Endothelial cell of umbilical vein (primary cell): ENCODE results near the gene RGL4. TPM values are rescaled to one million over a fixed set of nuclear protein-coding genes. Genes with fewer than 3 reads are reported as not detected.

ENCODE experiments used
- BruUV-seq: library from RNA; stranded (reverse); fragments of 400-500 nt; replicated peaks from 2 replicates; lab custom pipeline; 2021; lab: Mats Ljungman, UMichigan
- CTCF ChIA-PET: fragments of 300-600, 350-600 bp; sonication (Branson Sonifier 250); formaldehyde crosslinking; loops from one replicate; lab custom pipeline; 2021; ENCODE audit warnings: antibody characterized with exemption, inconsistent platforms; lab: Charles Lee
- POLR2A ChIA-PET: fragments of 300-600, 350-600 bp; sonication (Branson Sonifier 250); formaldehyde crosslinking; loops from one replicate; lab custom pipeline; 2021; ENCODE audit warnings: antibody characterized with exemption, inconsistent platforms; lab: Charles Lee
- DNase-seq: peaks from one replicate; pipeline ENCODE4 v3.0.0-alpha.2; 2011; ENCODE audit warnings: low read depth, low spot score
- FAIRE-seq: peaks from 2 replicates; lab custom pipeline; 2011; peaks lifted over from hg19 to GRCh38; lab: Jason Lieb, UNC
- H2AFZ ChIP-seq: 2 replicates; pipeline ENCODE4 v1.6.0; 2012; ENCODE audit warnings: low read depth, low read length, control low read depth, inconsistent platforms
- H3K27ac ChIP-seq: 2 replicates; pipeline ENCODE4 v1.5.1; 2011; ENCODE audit warnings: low read depth, mild to moderate bottlenecking, control low read depth, low read length, moderate library complexity; ENCODE audit not compliant: insufficient read depth
- H3K27me3 ChIP-seq, 2 experiments: 2 replicates each; pipeline versions ENCODE4 v1.6.0 to v1.6.1; 2011; ENCODE audit warnings: low read length in 2 of 2, mixed read lengths in 1 of 2; ENCODE audit not compliant: control insufficient read depth in 2 of 2, insufficient read depth in 2 of 2
- H3K36me3 ChIP-seq, 2 experiments: 2 replicates in 1 of 2; 3 replicates in 1 of 2; pipeline ENCODE4 v1.5.1; 2011; ENCODE audit warnings: low read length in 2 of 2, mild to moderate bottlenecking in 1 of 2, moderate library complexity in 1 of 2; ENCODE audit not compliant: control insufficient read depth in 2 of 2, insufficient read depth in 2 of 2; ENCODE audit errors: extremely low read depth in 1 of 2
- H3K4me1 ChIP-seq: 3 replicates; pipeline ENCODE4 v1.5.1; 2011; ENCODE audit warnings: mild to moderate bottlenecking, low read length; ENCODE audit not compliant: control insufficient read depth, insufficient read depth; ENCODE audit errors: extremely low read depth
- H3K4me2 ChIP-seq: 2 replicates; pipeline ENCODE4 v1.6.1; 2011; ENCODE audit warnings: low read length, control low read depth, mixed read lengths; ENCODE audit not compliant: insufficient read depth
- H3K4me3 ChIP-seq, 3 experiments: fragments of 200-600 bp in 1 of 3; sonication (generic), shearing (Covaris generic) in 1 of 3; replicated peaks in 1 of 3; 2 replicates each; pipeline ENCODE4 v1.5.1; 2011 to 2016; ENCODE audit warnings: control low read depth in 3 of 3, low read length in 3 of 3, mild to moderate bottlenecking in 2 of 3, inconsistent platforms in 1 of 3, low read depth in 1 of 3, moderate library complexity in 1 of 3; ENCODE audit not compliant: insufficient read depth in 1 of 3
- H3K79me2 ChIP-seq: 2 replicates; pipeline ENCODE4 v1.6.0; 2012; ENCODE audit warnings: low read length, inconsistent platforms; ENCODE audit not compliant: control insufficient read depth, insufficient read depth
- H3K9ac ChIP-seq: replicated peaks from 2 replicates; pipeline ENCODE3; 2011; ENCODE audit warnings: low read length, control low read depth; ENCODE audit not compliant: insufficient read depth; ENCODE audit errors: extremely low read depth
- H3K9me1 ChIP-seq: replicated peaks from 3 replicates; pipeline ENCODE4 v1.6.0; 2011; ENCODE audit warnings: mild to moderate bottlenecking, low read length; ENCODE audit not compliant: control insufficient read depth, insufficient read depth; ENCODE audit errors: extremely low read depth
- H3K9me3 ChIP-seq: replicated peaks from 2 replicates; pipeline ENCODE4 v1.5.1; 2012; ENCODE audit warnings: low read length, inconsistent platforms; ENCODE audit not compliant: control insufficient read depth, insufficient read depth
- H4K20me1 ChIP-seq: replicated peaks from 2 replicates; pipeline ENCODE3; 2011; ENCODE audit warnings: mild to moderate bottlenecking, low read length; ENCODE audit not compliant: control insufficient read depth, insufficient read depth; ENCODE audit errors: extremely low read depth
- EZH2 ChIP-seq: IDR thresholded peaks from 2 replicates; pipeline ENCODE4 v1.6.1; 2012; ENCODE audit warnings: borderline replicate concordance, low read depth, mild to moderate bottlenecking, moderate library complexity, low read length, inconsistent platforms; ENCODE audit not compliant: severe bottlenecking
- FOS ChIP-seq: IDR thresholded peaks from 2 replicates; pipeline ENCODE4 v1.6.1; 2011; ENCODE audit warnings: mild to moderate bottlenecking, low read length, moderate library complexity, borderline replicate concordance; ENCODE audit not compliant: insufficient read depth
- GATA2 ChIP-seq: IDR thresholded peaks from 2 replicates; pipeline ENCODE4 v1.7.0; 2011; ENCODE audit warnings: low read depth, mild to moderate bottlenecking, moderate library complexity, mixed read lengths, low read length; ENCODE audit not compliant: insufficient read length, insufficient read depth
- JUN ChIP-seq: IDR thresholded peaks from 2 replicates; pipeline ENCODE4 v1.6.1; 2011; ENCODE audit warnings: borderline replicate concordance, low read depth; ENCODE audit not compliant: insufficient read length, insufficient read depth
- MAX ChIP-seq: IDR thresholded peaks from 2 replicates; pipeline ENCODE4 v1.6.1; 2011; ENCODE audit not compliant: insufficient read depth, insufficient read length
- MYC ChIP-seq: IDR thresholded peaks from one replicate; pipeline ENCODE4 v1.6.1; 2011; ENCODE audit warnings: mild to moderate bottlenecking, low read depth, low read length
- POLR2A ChIP-seq: IDR thresholded peaks from 2 replicates; pipeline ENCODE4 v1.6.1; 2012; ENCODE audit warnings: low read depth, mild to moderate bottlenecking, control low read depth, low read length
- POLR2AphosphoS5 ChIP-seq: IDR thresholded peaks from 2 replicates; pipeline ENCODE4 v1.6.1; 2012; ENCODE audit warnings: low read depth, mild to moderate bottlenecking, control low read depth, low read length, moderate library complexity; ENCODE audit not compliant: insufficient read depth
- dilution Hi-C: fragments of 300-500 bp; cut with MboI; formaldehyde crosslinking; loops from one replicate; pipeline ENCODE4 v1.15.0; 2019; ENCODE audit warnings: low sequenced_read_pairs; ENCODE audit not compliant: extremely low pct_ligation_motif_present
- intact Hi-C: fragments of 100-400 bp; cut with micrococcal nuclease; formaldehyde crosslinking; loops from one replicate; pipeline ENCODE4 v1.10.0; 2022
- polyA plus RNA-seq, 4 experiments: library from polyadenylated mRNA; depleted of rRNA in 3 of 4; stranded (reverse) in 3 of 4; unstranded in 1 of 4; fragments of >200 nt; gene quantifications; 2 replicates each; pipeline versions ENCODE4 v1.2.1 to v1.2.3, GENCODE V29; 2011 to 2012; ENCODE audit warnings: missing spikeins in 1 of 4
- total RNA-seq: library from RNA; stranded (reverse); gene quantifications from 2 replicates; pipeline ENCODE4 v1.2.3, GENCODE V29; 2021
- TF ChIP-seq, protein P1 (sequence below), 2 donors: IDR thresholded peaks; 1 replicate in 1 of 2; 2 replicates in 1 of 2; pipeline ENCODE4 v1.5.1; 2011; ENCODE audit warnings: low read length in 2 of 2, mild to moderate bottlenecking in 2 of 2, moderate library complexity in 2 of 2, control low read depth in 1 of 2, inconsistent platforms in 1 of 2, low read depth in 1 of 2; ENCODE audit not compliant: insufficient read depth in 1 of 2; ENCODE audit errors: extremely low read depth in 1 of 2

Gene RGL4
- total and polyA plus RNA-seq, 2 donors (not counting 3 experiments of a cell fraction or from before 2014, with no cell fraction given): not detected

- DNase-seq (no peak), FAIRE-seq (no peak)
- ChIA-PET POLR2A (no interaction called here), CTCF (interaction anchor here (0.5 to 2.0 kb wide), 2 partner anchors 25 to 137 kb away, joined by 3 to 5 read pairs; no protein-coding TSS in a partner anchor)
- Histone ChIP-seq H3K4me3 (no peak overlapping the region), H3K9me3 (no peaks in the 10 kb centered on the region), H3K4me1 (no peaks in the 10 kb centered on the region), H4K20me1 (no peaks in the 10 kb centered on the region), H3K79me2 (peaks cover 14% of the 10 kb centered on the region), H3K27ac (no peak overlapping the region), H3K36me3 (peaks cover 11 to 19% of the 10 kb centered on the region in 2 experiments), H3K27me3 (no peaks in the 10 kb centered on the region), H3K9me1 (no peaks in the 10 kb centered on the region), H3K4me2 (no peak overlapping the region), H2AFZ (no peak overlapping the region), H3K9ac (no peak overlapping the region)
- intact Hi-C loops (no loop called here), dilution Hi-C loops (no loop called here)
- no peak for TF ChIP-seq FOS
- TF ChIP-seq MYC: no peak
- no peak for TF ChIP-seq POLR2AphosphoS5
- no peak for TF ChIP-seq POLR2A
- TF ChIP-seq MAX: no peak
- TF ChIP-seq, protein P1, sequence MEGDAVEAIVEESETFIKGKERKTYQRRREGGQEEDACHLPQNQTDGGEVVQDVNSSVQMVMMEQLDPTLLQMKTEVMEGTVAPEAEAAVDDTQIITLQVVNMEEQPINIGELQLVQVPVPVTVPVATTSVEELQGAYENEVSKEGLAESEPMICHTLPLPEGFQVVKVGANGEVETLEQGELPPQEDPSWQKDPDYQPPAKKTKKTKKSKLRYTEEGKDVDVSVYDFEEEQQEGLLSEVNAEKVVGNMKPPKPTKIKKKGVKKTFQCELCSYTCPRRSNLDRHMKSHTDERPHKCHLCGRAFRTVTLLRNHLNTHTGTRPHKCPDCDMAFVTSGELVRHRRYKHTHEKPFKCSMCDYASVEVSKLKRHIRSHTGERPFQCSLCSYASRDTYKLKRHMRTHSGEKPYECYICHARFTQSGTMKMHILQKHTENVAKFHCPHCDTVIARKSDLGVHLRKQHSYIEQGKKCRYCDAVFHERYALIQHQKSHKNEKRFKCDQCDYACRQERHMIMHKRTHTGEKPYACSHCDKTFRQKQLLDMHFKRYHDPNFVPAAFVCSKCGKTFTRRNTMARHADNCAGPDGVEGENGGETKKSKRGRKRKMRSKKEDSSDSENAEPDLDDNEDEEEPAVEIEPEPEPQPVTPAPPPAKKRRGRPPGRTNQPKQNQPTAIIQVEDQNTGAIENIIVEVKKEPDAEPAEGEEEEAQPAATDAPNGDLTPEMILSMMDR (IDR thresholded peaks at IDR 0.05; ENCODE audit: extremely low read depth in 1 of 2, insufficient read depth in 1 of 2, low read depth in 1 of 2, low read length in 2 of 2): no peak
- no peak for TF ChIP-seq EZH2
- no peak for TF ChIP-seq JUN
- TF ChIP-seq GATA2: no peak
- BruUV-seq: no TSS peak
Measured at GRCh38 chr22:23712256-23712655, 21.4 kb downstream of the RGL4 start.
